HG03520 (cell line): ENCODE data around the gene AGTPBP1.

Experiments
- ATAC-seq: cut with Tn5 transposase; IDR thresholded peaks from one replicate; pipeline ENCODE4 v1.9.1; 2021; ENCODE audit warnings: mild to moderate bottlenecking, moderate library complexity; ENCODE audit not compliant: unreplicated experiment

AGTPBP1 gene

DNA sequence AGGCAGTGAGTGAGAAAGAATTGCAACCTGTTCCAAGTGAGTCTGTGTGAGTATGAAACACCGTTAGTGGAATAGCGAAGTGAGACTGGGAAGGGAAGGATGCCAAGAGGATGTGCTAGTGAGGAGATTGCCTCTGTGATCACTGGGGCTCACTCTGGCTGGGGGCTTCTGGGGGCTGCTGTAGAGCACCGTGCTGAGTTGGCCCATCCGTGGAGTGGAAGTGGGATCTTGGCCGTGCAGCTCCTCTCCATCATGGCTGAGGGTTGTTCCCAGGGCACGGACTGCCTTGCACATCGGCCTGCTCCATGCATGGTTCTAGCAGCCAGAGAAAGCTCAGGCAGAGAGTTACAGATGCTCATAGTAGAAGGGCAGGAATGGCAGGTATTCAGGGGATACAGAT lies 236.1 kb downstream of the AGTPBP1 start:
- no peak for ATAC-seq

GRCh38 chr9:85502815-85503655 lies 238.7 kb downstream of the AGTPBP1 start:
- no peak for ATAC-seq

- no peak for ATAC-seq
These were observed 239.9 kb downstream of the AGTPBP1 start for GRCh38 chr9:85501882-85502281.

DNA sequence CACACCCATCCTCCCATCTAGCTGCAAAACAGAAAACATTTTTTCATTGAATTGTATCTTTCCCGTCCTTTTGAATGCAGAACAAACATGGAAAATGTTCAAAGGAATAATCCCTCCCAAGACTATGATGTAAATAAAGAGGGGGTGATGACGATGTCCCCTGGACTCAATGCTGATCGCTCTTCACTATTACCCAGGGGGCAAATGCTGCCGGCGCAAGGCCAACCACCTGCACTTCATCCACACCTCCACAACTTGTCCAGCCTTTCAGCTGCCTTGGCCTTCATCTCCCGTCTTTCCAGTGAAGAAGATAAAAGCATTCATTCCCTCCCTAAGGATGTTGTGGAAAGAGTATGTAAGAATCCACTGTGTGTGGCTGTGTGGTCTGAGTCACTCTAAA lies 240.3 kb downstream of the AGTPBP1 start:
- no peak for ATAC-seq
